Transverse colon (tissue), 4 donors: ENCODE measurements around the gene ATF2. TPM values are rescaled to one million over a fixed set of nuclear protein-coding genes. Genes with fewer than 3 reads are reported as not detected.

ENCODE experiments used
- DNase-seq: peaks from one replicate; pipeline ENCODE4 v3.0.0-alpha.2; 2019
- H3K27ac ChIP-seq, 4 donors: fragments of 200-600 bp; sonication (generic); 2 replicates each; pipeline ENCODE4 v1.5.1; 2016 to 2018; ENCODE audit warnings: inconsistent platforms in 4 of 4
- H3K27me3 ChIP-seq: fragments of 200-600 bp; sonication (generic); 2 replicates; pipeline ENCODE4 v1.5.1; 2017; ENCODE audit warnings: inconsistent platforms
- H3K36me3 ChIP-seq, 4 donors: fragments of 200-600 bp; sonication (generic); 2 replicates each; pipeline ENCODE4 v1.5.1; 2017 to 2019; ENCODE audit warnings: inconsistent platforms in 4 of 4
- H3K4me1 ChIP-seq, 4 donors: fragments of 200-600 bp; sonication (generic); 2 replicates each; pipeline ENCODE4 v1.5.1; 2017 to 2020; ENCODE audit warnings: inconsistent platforms in 4 of 4
- H3K4me3 ChIP-seq, 4 donors: fragments of 200-600 bp; sonication (generic); 1 replicate in 1 of 4; 2 replicates in 3 of 4; pipeline versions ENCODE4 v1.5.1 to v1.6.1; 2017 to 2019; ENCODE audit warnings: inconsistent platforms in 4 of 4
- H3K9me3 ChIP-seq, 2 donors: fragments of 200-600 bp; sonication (generic); 2 replicates each; pipeline ENCODE4 v1.5.1; 2017 to 2019; ENCODE audit warnings: inconsistent platforms in 2 of 2
- CTCF ChIP-seq, 5 experiments: fragments of 200-600 bp in 3 of 5; fragments of 450-650 bp in 2 of 5; sonication (generic) in 3 of 5; IDR thresholded peaks; 1 replicate in 2 of 5; 2 replicates in 3 of 5; pipeline ENCODE4 v1.5.1; 2016 to 2017; ENCODE audit warnings: antibody characterized with exemption in 5 of 5, inconsistent platforms in 3 of 5, mild to moderate bottlenecking in 2 of 5, moderate library complexity in 1 of 5
- EP300 ChIP-seq: sonication (generic); formaldehyde crosslinking; IDR thresholded peaks from one replicate; pipeline ENCODE4 v1.6.1; 2017; ENCODE audit warnings: antibody characterized with exemption, low read depth
- POLR2A ChIP-seq: fragments of 450-650 bp; IDR thresholded peaks from one replicate; pipeline ENCODE4 v1.6.1; 2016; ENCODE audit warnings: antibody characterized with exemption, mild to moderate bottlenecking, moderate library complexity
- POLR2AphosphoS5 ChIP-seq, 3 donors: sonication (generic); formaldehyde crosslinking; IDR thresholded peaks; one replicate each; pipeline ENCODE4 v1.6.1; 2016; ENCODE audit warnings: antibody characterized with exemption in 3 of 3
- WGBS, 2 donors: methylation state at CpG; one replicate each; pipeline ENCODE4 v1.1.5; 2018; ENCODE audit warnings: low coverage in 1 of 2; 5-methylcytosine and 5-hydroxymethylcytosine counted together
- in situ Hi-C, 4 donors: fragments of 200-750 bp; cut with MboI; loops; one replicate each; pipeline versions ENCODE4 v1.15.0 to v1.15.1; 2017; ENCODE audit warnings: low sequenced_read_pairs in 3 of 4, low pct_ligation_motif_present in 1 of 4, low pct_unique_long_range_greater_than_20kb in 1 of 4
- intact Hi-C: fragments of 100-400 bp; cut with DNase I; formaldehyde crosslinking; loops from one replicate; pipeline ENCODE4 v1.15.1; 2023; ENCODE audit warnings: low total_unique reads
- total RNA-seq, 4 donors: library from RNA; depleted of rRNA; stranded (reverse); fragments of >200 nt; gene quantifications; one replicate each; pipeline ENCODE4 v1.1.0, GENCODE V29; 2016

Gene ATF2
- total RNA-seq, 4 donors from 2014 or later, result 20.2 to 52.9 (median 30.0) TPM

- DNase-seq, result no peak
- H3K27ac ChIP-seq, result no peak overlapping the region
- H3K4me1 ChIP-seq, result peaks cover 0 to 7% (median 0%) of the 10 kb centered on the region in 4 donors
- in situ Hi-C loops, result no loop called here
- H3K4me3 ChIP-seq, result no peak overlapping the region
- no peaks in the 10 kb centered on the region for H3K9me3 ChIP-seq
- H3K27me3 ChIP-seq, result no peaks in the 10 kb centered on the region
- WGBS, 2 donors, result 72 to 79% methylated on average over 4 of the region's 4 CpGs
- TF ChIP-seq POLR2A (no peak), POLR2AphosphoS5 (IDR thresholded peaks at IDR 0.05) (no peak), CTCF (IDR thresholded peaks at IDR 0.05) (no peak), EP300 (no peak)
- H3K36me3 ChIP-seq, result no peaks in the 10 kb centered on the region
- intact Hi-C loops, result no loop called here
These were observed 20.8 kb downstream of the ATF2 start for GRCh38 chr2:175147186-175147585.

GRCh38 chr2:175143678-175144077 is 24.3 kb downstream of the ATF2 start:
- intact Hi-C loops, result loop anchor here (2.0 kb wide), 1 partner anchor 53 kb away; no protein-coding TSS in a partner anchor
- H3K36me3 ChIP-seq, result no peaks in the 10 kb centered on the region
- 88 to 95% methylated on average over 1 to 2 of the region's 2 CpGs for WGBS, 2 donors
- peaks cover 0 to 8% (median 1%) of the 10 kb centered on the region in 4 donors for H3K4me1 ChIP-seq
- in situ Hi-C loops, result no loop called here
- H3K27ac ChIP-seq, result no peak overlapping the region
- TF ChIP-seq POLR2AphosphoS5 (IDR thresholded peaks at IDR 0.05) (no peak), EP300 (no peak), POLR2A (no peak)
- no peak for DNase-seq
- no peaks in the 10 kb centered on the region for H3K27me3 ChIP-seq
- no peak overlapping the region for H3K4me3 ChIP-seq
- no peaks in the 10 kb centered on the region for H3K9me3 ChIP-seq

- no peak for DNase-seq
- intact Hi-C loops (loop anchor here (2.0 kb wide), 1 partner anchor 52 kb away; no protein-coding TSS in a partner anchor), in situ Hi-C loops (no loop called here)
- Histone ChIP-seq H3K9me3 (no peaks in the 10 kb centered on the region), H3K36me3 (no peaks in the 10 kb centered on the region), H3K27me3 (no peaks in the 10 kb centered on the region), H3K4me3 (no peak overlapping the region), H3K27ac (no peak overlapping the region), H3K4me1 (peaks cover 0 to 10% (median 2%) of the 10 kb centered on the region in 4 donors)
- TF ChIP-seq CTCF (IDR thresholded peaks at IDR 0.05), result no peak
- TF ChIP-seq EP300, result no peak
- no peak for TF ChIP-seq POLR2A
- TF ChIP-seq POLR2AphosphoS5 (IDR thresholded peaks at IDR 0.05), result no peak
- WGBS, 2 donors, result 87 to 93% methylated on average over 1 of the region's 1 CpG
These were observed 24.8 kb downstream of the ATF2 start for GRCh38 chr2:175143191-175143590.

- H3K27ac ChIP-seq, result no peak overlapping the region
- 54 to 55% methylated on average over 2 of the region's 2 CpGs for WGBS, 2 donors
These were observed 27.7 kb downstream of the ATF2 start for GRCh38 chr2:175140332-175140731.

More at GRCh38 chr2:175140332-175140731, 27.7 kb downstream of the ATF2 start:
- Histone ChIP-seq H3K9me3 (no peaks in the 10 kb centered on the region), H3K36me3 (no peaks in the 10 kb centered on the region), H3K4me3 (no peak overlapping the region), H3K4me1 (peaks cover 2 to 28% (median 4%) of the 10 kb centered on the region in 4 donors), H3K27me3 (no peaks in the 10 kb centered on the region)
- intact Hi-C loops (no loop called here), in situ Hi-C loops (no loop called here)
- DNase-seq, result no peak
- no peak for TF ChIP-seq CTCF (IDR thresholded peaks at IDR 0.05)
- TF ChIP-seq POLR2AphosphoS5 (IDR thresholded peaks at IDR 0.05), result no peak
- no peak for TF ChIP-seq POLR2A
- no peak for TF ChIP-seq EP300
